ENCODE data around the gene AKR1E2. TPM values are rescaled to one million over a fixed set of nuclear protein-coding genes. Genes with fewer than 3 reads are reported as not detected.

AKR1E2 gene
- 4.2 and 5.8 TPM in 2 replicates for total RNA-seq

DNA sequence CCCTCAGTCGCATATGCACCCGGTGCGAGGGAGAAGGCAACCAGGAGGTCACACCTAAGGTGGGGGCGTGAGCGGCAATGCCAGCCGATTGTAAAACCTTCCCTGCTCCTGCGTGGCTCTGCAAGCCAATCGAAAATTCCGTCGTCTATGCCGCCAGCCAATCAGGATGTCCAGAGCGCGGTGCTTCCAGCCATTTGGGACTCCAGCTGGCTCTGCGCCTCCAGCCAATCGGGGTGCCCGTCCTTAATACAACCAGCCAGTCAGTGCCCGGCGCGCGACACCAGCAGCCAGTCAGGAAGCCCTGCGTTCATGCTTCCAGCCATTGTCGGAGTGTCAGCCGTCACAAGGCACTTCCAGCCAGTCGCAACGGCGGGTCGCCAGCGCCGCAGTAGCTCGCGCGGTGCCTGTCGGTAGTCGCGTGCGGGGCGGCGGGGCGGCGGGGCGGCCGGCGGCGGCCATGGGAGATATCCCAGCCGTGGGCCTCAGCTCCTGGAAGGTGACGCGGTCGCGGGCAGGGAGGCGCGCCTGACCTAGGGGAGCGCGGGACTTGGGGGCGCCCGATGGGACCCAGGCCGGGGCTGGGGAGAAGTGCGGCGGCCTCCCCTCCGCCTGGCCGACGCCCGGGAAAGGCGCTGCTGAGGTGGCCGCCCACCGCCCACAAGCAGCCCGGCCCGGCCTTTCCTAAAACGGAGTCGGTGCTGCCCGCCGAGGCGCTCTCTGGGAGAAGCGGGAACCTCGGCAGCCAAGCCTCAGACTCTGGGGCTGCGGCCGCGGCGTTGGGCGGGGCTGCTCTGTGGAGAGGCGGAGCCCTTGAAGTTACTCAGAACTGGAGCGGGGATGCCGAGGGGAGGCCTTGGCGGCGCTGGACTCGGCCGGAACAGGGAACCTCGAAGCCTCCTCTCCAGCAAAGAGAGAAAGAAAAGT, at the start of gene AKR1E2:
Gene AKR1E2, plus strand, starts transcription at position 340 of the 924 bp plus-strand sequence. Its CDS starts 118 bp downstream, at position 458.

Other genes starting within 250 kb of the AKR1E2 start
- gene AKR1C1, start 137.2 kb downstream of the AKR1E2 start, total RNA-seq, result 27.1 and 28.4 TPM in 2 replicates
- 2.5 and 3.9 TPM in 2 replicates for gene AKR1C2, start 177.7 kb downstream of the AKR1E2 start, total RNA-seq

Measured in bronchus fibroblast of lung (primary cell).